COLO829 (cell line): ENCODE measurements around the gene HBG2.
"Not testable (repeated sequence)": the region's sequence is repeated elsewhere in the genome, so short reads cannot be mapped to it uniquely, and the experiment has no call there.

Experiments
- DNase-seq: peaks from one replicate; pipeline ENCODE4 v3.0.0; 2012; ENCODE audit warnings: low spot score

Gene HBG2

GRCh38 chr11:5281596-5281995 lies 27.0 kb upstream of the HBG2 start:
- DNase-seq = no peak

GRCh38 chr11:5280582-5281102 lies 26.1 kb upstream of the HBG2 start:
- peak; percentile 50 for DNase-seq

GRCh38 chr11:5279471-5280090 lies 25.0 kb upstream of the HBG2 start:
- DNase-seq = no peak

DNA sequence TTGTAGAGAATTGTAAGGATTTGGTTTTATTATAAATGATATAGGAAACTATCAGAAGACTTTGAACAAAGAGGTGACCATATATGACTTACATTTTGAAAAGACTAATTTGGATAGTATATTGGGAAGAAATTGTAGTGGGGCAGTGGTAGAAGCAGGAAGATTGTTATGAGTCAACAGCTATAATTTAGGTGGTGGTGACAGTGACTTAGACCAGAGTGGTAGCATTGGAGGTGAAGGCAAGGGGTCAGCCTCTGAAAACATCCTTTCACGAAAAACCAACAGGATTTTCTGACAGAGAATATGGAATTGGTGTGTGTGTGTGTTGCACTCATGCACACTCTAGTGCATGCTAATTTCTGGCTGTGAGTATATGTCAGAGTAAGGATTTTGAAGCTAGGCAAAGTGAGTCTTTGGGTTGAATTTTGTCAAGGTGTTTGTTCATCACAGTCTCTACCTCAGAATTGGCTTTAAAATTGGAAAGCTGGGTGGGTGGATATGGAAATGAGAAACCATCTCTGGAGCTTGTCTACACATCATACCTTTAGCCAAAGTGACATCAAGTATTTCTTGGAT lies 23.3 kb upstream of the HBG2 start:
- no peak for DNase-seq

- no peak for DNase-seq
Observed at GRCh38 chr11:5276697-5277096, 22.1 kb upstream of the HBG2 start.

DNA sequence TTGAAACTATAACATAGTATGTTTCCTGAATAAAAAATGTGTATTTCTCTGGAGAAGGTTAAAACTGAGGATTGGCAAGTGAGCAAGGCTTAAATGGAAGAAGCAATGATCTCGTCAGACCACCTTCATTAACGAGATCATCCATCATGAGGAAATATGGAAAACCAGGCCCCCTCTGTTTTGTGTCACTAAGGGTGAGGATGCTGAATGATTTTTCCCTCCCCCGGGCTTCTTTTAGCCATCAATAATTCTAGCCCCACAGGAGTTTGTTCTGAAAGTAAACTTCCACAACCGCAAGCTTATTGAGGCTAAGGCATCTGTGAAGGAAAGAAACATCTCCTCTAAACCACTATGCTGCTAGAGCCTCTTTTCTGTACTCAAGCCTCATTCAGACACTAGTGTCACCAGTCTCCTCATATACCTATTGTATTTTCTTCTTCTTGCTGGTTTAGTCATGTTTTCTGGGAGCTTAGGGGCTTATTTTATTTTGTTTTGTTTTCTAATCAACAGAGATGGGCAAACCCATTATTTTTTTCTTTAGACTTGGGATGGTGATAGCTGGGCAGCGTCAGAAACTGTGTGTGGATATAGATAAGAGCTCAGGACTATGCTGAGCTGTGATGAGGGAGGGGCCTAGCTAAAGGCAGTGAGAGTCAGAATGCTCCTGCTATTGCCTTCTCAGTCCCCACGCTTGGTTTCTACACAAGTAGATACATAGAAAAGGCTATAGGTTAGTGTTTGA lies 21.0 kb upstream of the HBG2 start:
- no peak for DNase-seq

- DNase-seq = no peak
Observed at GRCh38 chr11:5274395-5274794, 19.8 kb upstream of the HBG2 start.

GRCh38 chr11:5272395-5273017 lies 17.9 kb upstream of the HBG2 start:
- DNase-seq = no peak

- DNase-seq = no peak
Observed at GRCh38 chr11:5269715-5270147, 15.2 kb upstream of the HBG2 start, which contains the start of gene HBE1. Gene HBE1, minus strand, starts transcription at chr11:5269945. Its CDS starts 55 bp downstream, at chr11:5269890.

GRCh38 chr11:5267033-5267563 lies 12.5 kb upstream of the HBG2 start:
- no peak for DNase-seq

DNA sequence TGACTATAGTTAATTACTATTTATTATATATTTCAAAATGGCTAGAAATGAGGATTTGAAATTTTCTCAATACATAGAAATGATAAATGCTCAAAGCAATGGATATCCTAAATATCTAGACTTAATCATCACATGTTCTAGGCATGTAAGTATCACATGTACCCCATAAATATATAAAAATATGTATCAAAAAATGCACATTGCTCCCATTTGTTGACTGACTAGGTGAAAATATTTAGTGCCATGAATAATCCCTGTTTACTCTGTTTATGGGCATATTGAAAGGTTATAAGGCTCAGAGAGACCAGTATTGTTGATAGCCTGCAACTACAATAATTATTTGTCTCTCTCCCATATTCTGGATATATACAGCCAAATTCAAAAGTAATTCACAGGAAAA lies 12.0 kb upstream of the HBG2 start:
- DNase-seq = no peak

- no peak for DNase-seq
Observed at GRCh38 chr11:5265832-5266231, 11.3 kb upstream of the HBG2 start.

GRCh38 chr11:5258543-5259262 lies 4.1 kb upstream of the HBG2 start:
- DNase-seq = no peak

DNA sequence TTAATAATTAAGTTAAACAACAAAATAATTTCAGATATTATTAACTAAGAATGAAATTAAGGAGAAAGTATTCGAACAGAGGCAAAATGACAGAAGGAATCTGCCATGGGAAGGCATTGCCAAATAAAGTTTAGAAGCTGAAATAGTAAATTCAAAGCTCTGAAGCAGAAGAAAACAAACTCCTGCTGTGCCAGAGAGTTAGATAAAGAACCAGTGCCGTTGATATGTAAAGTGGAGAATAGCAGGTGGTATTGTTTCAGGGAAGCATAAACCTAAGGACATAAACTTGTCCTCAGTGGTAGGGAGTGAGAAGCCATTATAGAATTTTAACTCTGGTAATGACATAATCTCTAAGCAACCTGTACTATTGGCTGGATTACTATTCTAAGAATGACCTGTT lies 2.7 kb upstream of the HBG2 start:
- DNase-seq = no peak

DNA sequence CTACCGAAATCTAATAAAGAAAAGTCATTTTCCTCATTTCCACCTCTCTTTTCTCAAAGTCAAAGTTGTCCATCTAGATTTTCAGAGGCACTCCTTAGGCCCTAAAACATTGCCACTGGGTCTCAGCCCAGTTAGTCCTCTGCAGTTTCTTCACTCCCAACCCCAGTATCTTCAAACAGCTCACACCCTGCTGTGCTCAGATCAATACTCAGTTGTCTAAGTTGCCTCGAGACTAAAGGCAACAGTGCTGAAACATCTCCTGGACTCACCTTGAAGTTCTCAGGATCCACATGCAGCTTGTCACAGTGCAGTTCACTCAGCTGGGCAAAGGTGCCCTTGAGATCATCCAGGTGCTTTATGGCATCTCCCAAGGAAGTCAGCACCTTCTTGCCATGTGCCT lies 558 bp downstream of the HBG2 start:
- not testable (repeated sequence) for DNase-seq

GRCh38 chr11:5253440-5253839 lies 1.1 kb downstream of the HBG2 start:
- not testable (repeated sequence) for DNase-seq

DNA sequence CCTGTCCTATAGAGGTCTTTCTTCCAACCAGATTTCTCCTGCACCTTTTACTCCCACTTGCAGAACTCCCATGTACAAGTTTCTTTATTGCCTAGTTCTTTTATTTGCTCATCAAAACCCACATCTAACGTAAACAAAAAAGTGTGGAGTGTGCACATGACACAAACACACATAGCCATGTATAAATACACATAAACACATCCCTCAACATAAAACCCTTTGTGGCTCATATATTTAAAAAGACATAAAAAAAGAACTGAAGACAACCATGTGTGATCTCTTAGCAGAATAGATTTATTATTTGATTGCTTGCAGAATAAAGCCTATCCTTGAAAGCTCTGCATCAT lies 1.7 kb downstream of the HBG2 start:
- DNase-seq = no peak

DNA sequence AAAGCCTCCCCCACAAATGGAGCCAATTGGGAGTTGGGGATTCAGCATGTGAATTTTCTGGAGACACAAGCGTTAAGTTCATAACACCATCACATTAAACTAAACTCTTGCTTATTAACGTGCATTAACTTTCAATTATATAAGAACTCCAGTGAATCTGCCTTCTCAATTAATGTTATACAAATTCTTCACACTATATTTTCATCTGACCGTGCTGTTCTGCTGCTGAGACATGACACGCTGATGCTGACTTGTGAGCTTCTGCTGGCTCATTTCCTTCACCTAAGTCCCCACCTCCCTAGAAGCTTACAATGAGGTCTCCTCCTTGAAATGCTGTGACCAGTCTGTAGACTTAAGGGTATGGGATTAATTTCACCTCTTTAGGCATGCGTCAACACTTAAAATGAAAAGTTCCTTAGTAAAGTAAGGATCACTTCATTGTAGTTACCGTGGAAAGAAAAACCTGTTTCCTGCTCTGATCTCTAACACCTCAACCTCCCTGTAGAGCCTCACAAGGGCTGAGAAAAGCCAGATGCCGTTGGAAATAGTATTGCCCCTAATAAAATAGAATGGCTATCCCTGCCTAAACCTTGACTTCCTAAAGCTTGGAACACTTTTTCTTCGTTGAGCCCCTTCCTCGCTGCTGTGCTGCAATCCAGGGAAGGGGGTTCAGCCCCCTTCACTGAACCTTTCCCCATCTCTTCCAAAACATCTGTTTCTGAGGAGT lies 2.2 kb downstream of the HBG2 start:
- DNase-seq = no peak

DNA sequence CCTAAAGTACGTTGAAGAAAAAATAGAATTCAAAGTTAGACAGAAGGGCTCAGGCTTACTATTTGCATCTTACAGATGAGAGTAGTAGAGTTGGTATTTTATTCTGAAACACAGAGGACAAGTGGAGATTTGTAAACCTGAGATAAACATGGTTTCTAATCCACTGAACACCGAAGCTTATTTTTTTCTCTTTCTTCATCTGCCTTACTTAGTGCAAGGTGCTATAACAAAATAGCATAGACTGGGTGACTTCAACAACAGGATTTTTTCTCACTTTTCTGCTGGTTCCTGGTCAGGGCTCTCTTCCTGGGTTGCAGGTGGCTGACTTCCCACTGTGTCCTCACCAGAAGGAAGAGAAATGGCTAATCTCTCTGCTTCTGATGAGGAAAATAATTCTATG lies 2.8 kb downstream of the HBG2 start:
- DNase-seq = no peak

- DNase-seq = no peak
Observed at GRCh38 chr11:5250543-5251204, 3.9 kb downstream of the HBG2 start.
